K562 (cell line): ENCODE results near the gene WASF2. TPM values are rescaled to one million over a fixed set of nuclear protein-coding genes. Genes with fewer than 3 reads are reported as not detected.

ENCODE experiments used
- ATAC-seq: fragments of 200-7000 bp; cut with Tn5 transposase; 3 replicates; pipeline ENCODE4 v1.9.1; 2020; ENCODE audit warnings: moderate library complexity
- BruUV-seq: library from RNA; stranded (reverse); fragments of 400-500 nt; replicated peaks from 2 replicates; lab custom pipeline; 2021; lab: Mats Ljungman, UMichigan
- CTCF ChIA-PET: fragments of 300-600 bp; formaldehyde crosslinking; extraction: SDS; loops from one replicate; lab custom pipeline; 2021; ENCODE audit warnings: low intra/inter-chr PET ratio; lab: Yijun Ruan, JAX
- POLR2A ChIA-PET: fragments of 300-600, 350-650 bp; sonication (Branson Sonifier 250); formaldehyde crosslinking; extraction: SDS; loops from one replicate; lab custom pipeline; 2021; ENCODE audit warnings: antibody characterized with exemption, inconsistent platforms; lab: Yijun Ruan, JAX
- DNase-seq, 4 experiments: peaks; one replicate each; pipeline versions ENCODE4 v3.0.0 to v3.0.0-alpha.2; 2011 to 2018; ENCODE audit warnings: low spot score in 3 of 4, mixed read lengths in 3 of 4; ENCODE audit errors: extremely low read depth in 1 of 4
- FAIRE-seq: peaks from 2 replicates; lab custom pipeline; 2011; peaks lifted over from hg19 to GRCh38; lab: Jason Lieb, UNC
- H2AFZ ChIP-seq: 2 replicates; pipeline ENCODE4 v1.6.0; 2011; ENCODE audit warnings: low read depth, low read length, control low read depth, inconsistent platforms
- H3K27ac ChIP-seq: fragments of 200-600 bp; 3 replicates; pipeline ENCODE4 v1.8.0; 2011; ENCODE audit warnings: low read depth, mild to moderate bottlenecking, control low read depth, inconsistent platforms, low read length, moderate library complexity, mixed read lengths; ENCODE audit errors: extremely low read depth
- H3K27me3 ChIP-seq, 2 experiments: fragments of 300-600 bp in 1 of 2; 2 replicates in 1 of 2; 3 replicates in 1 of 2; pipeline versions ENCODE4 v1.6.0 to v1.8.0; 2011; ENCODE audit warnings: inconsistent platforms in 2 of 2, low read length in 2 of 2, mild to moderate bottlenecking in 1 of 2, mixed read lengths in 1 of 2, moderate library complexity in 1 of 2; ENCODE audit not compliant: control insufficient read depth in 2 of 2, insufficient read depth in 2 of 2
- H3K36me3 ChIP-seq: fragments of 300-600 bp; 3 replicates; pipeline ENCODE4 v1.8.0; 2011; ENCODE audit warnings: mild to moderate bottlenecking, low read length, inconsistent platforms; ENCODE audit not compliant: control insufficient read depth, insufficient read depth
- H3K4me1 ChIP-seq, 2 experiments: fragments of 200-600 bp in 1 of 2; replicated peaks in 1 of 2; 2 replicates in 1 of 2; 3 replicates in 1 of 2; pipeline versions ENCODE4 v1.5.1 to v1.8.0; 2011; ENCODE audit warnings: inconsistent platforms in 2 of 2, low read length in 2 of 2, mild to moderate bottlenecking in 1 of 2, mixed read lengths in 1 of 2, moderate library complexity in 1 of 2; ENCODE audit not compliant: control insufficient read depth in 2 of 2, insufficient read depth in 2 of 2
- H3K4me2 ChIP-seq: 2 replicates; pipeline ENCODE4 v1.6.1; 2011; ENCODE audit warnings: low read length, control low read depth, inconsistent platforms, mixed read lengths; ENCODE audit not compliant: insufficient read depth
- H3K4me3 ChIP-seq: fragments of 200-600 bp; sonication (generic), shearing (Covaris generic); 2 replicates; pipeline ENCODE4 v1.5.1; 2016; ENCODE audit warnings: control low read depth, inconsistent platforms
- H3K79me2 ChIP-seq: fragments of 200-600 bp; 3 replicates; pipeline ENCODE4 v1.8.0; 2011; ENCODE audit warnings: low read length, inconsistent platforms; ENCODE audit not compliant: control insufficient read depth, insufficient read depth
- H3K9ac ChIP-seq, 2 experiments: 2 replicates each; pipeline versions ENCODE4 v1.6.0 to v1.6.1; 2011; ENCODE audit warnings: low read depth in 2 of 2, low read length in 2 of 2, control low read depth in 1 of 2, inconsistent platforms in 1 of 2, mild to moderate bottlenecking in 1 of 2, mixed read lengths in 1 of 2; ENCODE audit not compliant: insufficient read depth in 1 of 2
- H3K9me1 ChIP-seq: one replicate; pipeline ENCODE4 v1.6.0; 2011; ENCODE audit warnings: inconsistent platforms, mild to moderate bottlenecking, low read length, moderate library complexity; ENCODE audit not compliant: control insufficient read depth, insufficient read depth
- H3K9me3 ChIP-seq: replicated peaks from 2 replicates; pipeline ENCODE4 v1.5.1; 2011; ENCODE audit warnings: low read depth, low read length, inconsistent platforms; ENCODE audit not compliant: control insufficient read depth, insufficient read depth
- H4K20me1 ChIP-seq: replicated peaks from 2 replicates; pipeline ENCODE4 v1.6.1; 2011; ENCODE audit warnings: low read length, inconsistent platforms, mixed read lengths; ENCODE audit not compliant: control insufficient read depth, insufficient read depth
- EGR1 ChIP-seq: fragments of 450-650 bp; conservative IDR thresholded peaks from 2 replicates; pipeline ENCODE4 v1.6.1; 2017; ENCODE audit warnings: mild to moderate bottlenecking
- KLF10 ChIP-seq: fragments of 250-450 bp; sonication (Bioruptor Pico); IDR thresholded peaks from 2 replicates; pipeline ENCODE4 v1.6.1; 2021; ENCODE audit warnings: matching md5 sums
- SPI1 ChIP-seq: IDR thresholded peaks from 2 replicates; pipeline ENCODE4 v1.6.1; 2011; ENCODE audit warnings: low read depth, low read length, control low read depth, borderline replicate concordance
- WGBS: fragments of 100-300 bp; shearing (Covaris generic); methylation state at CpG from one replicate; pipeline ENCODE4 v1.1.6; 2016; ENCODE audit warnings: low coverage, mixed read lengths; ENCODE audit not compliant: insufficient coverage; ENCODE audit errors: missing lambda C conversion rate; 5-methylcytosine and 5-hydroxymethylcytosine counted together
- in situ Hi-C: fragments of 300-500 bp; cut with MboI; formaldehyde crosslinking; loops from 4 replicates; pipeline ENCODE4 v1.15.0; 2018; ENCODE audit warnings: inconsistent platforms, mixed read lengths
- intact Hi-C: fragments of 100-400 bp; cut with micrococcal nuclease; formaldehyde crosslinking; loops from 2 replicates; pipeline ENCODE4 v1.14.2; 2022
- polyA plus RNA-seq, 8 experiments: library from polyadenylated mRNA; depleted of rRNA in 4 of 8; stranded (reverse) in 5 of 8; unstranded in 3 of 8; fragments of >200 nt; fragmentation: Nextera tagmentation in 2 of 8; fragmentation: Illumina TruSeq in 1 of 8; extraction: Ambion mirVana in 2 of 8; extraction: Trizol in 1 of 8; gene quantifications; 2 replicates each; pipeline versions ENCODE4 v1.2.1 to v1.2.3, GENCODE V29; 2011 to 2014; ENCODE audit warnings: inconsistent platforms in 1 of 8, missing spikeins in 1 of 8
- total RNA-seq, 7 experiments: library from RNA; depleted of rRNA in 6 of 7; stranded (reverse); fragments of >200 nt in 6 of 7; fragmentation: Illumina TruSeq in 2 of 7; extraction: Trizol in 2 of 7; gene quantifications; 2 replicates each; pipeline versions ENCODE4 v1.2.1 to v1.2.3, GENCODE V29; 2011 to 2021; ENCODE audit warnings: low replicate concordance in 1 of 7

Gene WASF2
- total and polyA plus RNA-seq, 9 of the 15 experiments (the other 6 are each of a cell fraction or from before 2014, with no cell fraction given): 8.2 to 163 (median 31.2) TPM

GRCh38 chr1:27438621-27439061, 51.3 kb downstream of the WASF2 start:
- Histone ChIP-seq H3K4me1 (peaks cover 10 to 42% of the 10 kb centered on the region in 2 experiments), H3K4me2 (no peak overlapping the region), H4K20me1 (peaks cover 19% of the 10 kb centered on the region), H2AFZ (no peak overlapping the region), H3K27me3 (no peaks in the 10 kb centered on the region), H3K9me3 (no peaks in the 10 kb centered on the region), H3K79me2 (peaks cover 78% of the 10 kb centered on the region), H3K9ac (no peak overlapping the region), H3K4me3 (no peak overlapping the region)
- DNase-seq: no peak
- POLR2A ChIA-PET: interaction anchor here (0.7 to 3.6 kb wide), 10 partner anchors 9 to 754 kb away, joined by 3 to 14 read pairs (median 3); no protein-coding TSS in a partner anchor
- intact Hi-C loops: no loop called here
- ATAC-seq: no peak
- BruUV-seq: no TSS peak
- TF ChIP-seq SPI1: peak; percentile 34; the same call in 1 of the 2 replicates
- no peak for TF ChIP-seq KLF10 (CRISPR knock-in tag)
- peak; percentile 36; the same call in 1 of the 2 replicates for TF ChIP-seq EGR1
- TF ChIP-seq, all 486 proteins: peak for 2
- CTCF ChIA-PET: no interaction called here
- no peak for FAIRE-seq
- Histone ChIP-seq H3K9me1 (no peaks in the 10 kb centered on the region), H3K36me3 (peaks cover 15% of the 10 kb centered on the region; the same call in 2 of the 3 replicates), H3K27ac (no peak overlapping the region)
- in situ Hi-C loops: no loop called here
- 81% methylated on average over 1 of the region's 1 CpG for WGBS
